ENCODE data around the gene CLCA1.
"Not testable (repeated sequence)": the region's sequence is repeated elsewhere in the genome, so short reads cannot be mapped to it uniquely, and the experiment has no call there.

CLCA1 gene

GRCh38 chr1:86464819-86465218 lies 3.9 kb upstream of the CLCA1 start:
- DNase-seq, result no peak

DNA sequence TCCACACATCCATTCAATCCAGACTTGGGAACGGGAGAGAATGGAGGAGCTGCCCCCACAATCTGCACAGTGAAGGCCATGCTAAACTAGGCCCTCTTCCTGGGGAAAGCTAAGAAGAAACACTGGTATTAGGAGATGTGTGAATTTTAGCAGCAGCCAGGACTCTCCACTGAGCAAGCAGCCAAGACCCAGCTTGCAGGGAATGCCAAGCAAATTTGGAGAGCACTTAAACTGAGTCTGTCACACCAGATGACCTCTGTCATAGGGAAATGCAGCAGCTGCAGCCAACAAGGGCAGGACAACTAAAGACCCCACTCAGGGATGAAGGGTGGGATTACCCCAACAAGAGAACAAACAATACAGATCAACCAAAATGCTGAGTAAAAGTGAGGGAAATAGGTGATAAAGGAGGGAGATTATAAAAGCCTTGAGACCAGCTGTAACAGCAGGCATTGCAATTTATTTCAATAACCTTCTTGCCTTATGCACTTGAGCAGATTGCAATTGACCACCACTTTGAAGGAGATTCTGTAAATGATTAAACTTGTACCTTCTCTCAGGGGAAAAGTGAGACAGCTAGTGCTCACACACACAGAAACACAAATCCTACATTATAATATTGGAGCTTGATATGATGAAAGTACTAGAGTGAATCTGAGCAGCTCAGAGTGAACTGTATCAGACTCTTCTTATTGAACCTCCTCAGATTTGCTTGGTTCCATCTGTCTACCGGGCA lies 2.5 kb upstream of the CLCA1 start:
- DNase-seq, result no peak

DNA sequence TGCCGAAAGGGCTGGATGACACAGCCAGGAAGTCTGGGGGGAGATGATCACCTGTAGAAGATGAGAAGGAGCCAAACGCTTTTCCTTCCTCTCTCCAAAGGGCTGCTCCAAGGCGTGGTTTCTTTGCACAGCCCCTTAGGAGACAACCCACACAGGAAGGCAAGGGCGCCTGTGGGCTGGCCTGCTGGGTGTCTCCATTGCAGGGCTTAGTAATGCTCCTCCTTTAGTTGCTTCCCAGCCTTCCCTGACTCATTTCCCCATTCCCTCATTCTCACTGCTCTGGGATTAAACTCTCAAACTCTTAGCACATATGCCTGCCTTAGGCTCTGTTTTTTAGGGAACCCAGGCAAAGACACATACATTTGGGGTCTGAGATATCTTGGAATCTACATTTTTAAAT lies 1.7 kb upstream of the CLCA1 start:
- DNase-seq, result no peak

- DNase-seq, result no peak
These were observed 2.1 kb downstream of the CLCA1 start for GRCh38 chr1:86470859-86471258.

DNA sequence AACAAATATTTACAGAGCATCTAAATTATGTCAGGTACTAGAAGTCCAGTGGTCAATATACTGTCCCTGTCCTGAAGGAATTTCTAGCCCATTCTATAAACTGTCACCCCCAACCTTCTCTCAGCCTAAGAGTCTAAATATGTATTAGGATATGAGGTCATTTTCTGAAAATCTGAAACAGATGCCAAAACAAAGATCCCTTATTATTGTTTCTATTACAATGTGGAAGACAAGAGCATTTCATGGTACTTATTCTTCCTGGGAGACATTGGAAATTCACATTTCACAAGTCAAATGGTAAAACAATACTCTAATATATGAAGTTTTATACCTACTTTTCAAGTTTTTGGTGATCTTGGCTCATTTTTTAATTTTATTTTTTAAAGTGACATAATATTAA lies 2.6 kb downstream of the CLCA1 start:
- no peak for DNase-seq

GRCh38 chr1:86472152-86472551 lies 3.4 kb downstream of the CLCA1 start:
- no peak for DNase-seq

DNA sequence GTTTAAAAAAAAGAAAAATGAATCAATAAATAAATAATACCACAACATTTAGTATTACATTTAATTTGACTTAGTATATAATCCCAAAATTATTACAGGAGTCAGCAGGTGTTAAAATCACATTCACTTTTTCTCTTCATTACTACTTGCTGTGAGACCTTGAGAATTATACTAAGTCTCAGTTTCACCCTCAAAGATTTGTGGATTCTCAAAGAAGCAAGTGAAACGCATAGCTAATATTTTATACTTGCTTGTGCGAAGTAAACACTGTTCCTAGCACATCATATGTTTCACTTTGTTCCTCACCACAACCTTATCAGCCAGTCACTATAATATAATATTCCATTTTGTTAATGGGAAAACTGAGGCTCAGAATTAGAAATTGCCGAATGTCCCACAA lies 4.0 kb downstream of the CLCA1 start:
- DNase-seq, result no peak

GRCh38 chr1:86477256-86477655 lies 8.5 kb downstream of the CLCA1 start:
- DNase-seq, result no peak

DNA sequence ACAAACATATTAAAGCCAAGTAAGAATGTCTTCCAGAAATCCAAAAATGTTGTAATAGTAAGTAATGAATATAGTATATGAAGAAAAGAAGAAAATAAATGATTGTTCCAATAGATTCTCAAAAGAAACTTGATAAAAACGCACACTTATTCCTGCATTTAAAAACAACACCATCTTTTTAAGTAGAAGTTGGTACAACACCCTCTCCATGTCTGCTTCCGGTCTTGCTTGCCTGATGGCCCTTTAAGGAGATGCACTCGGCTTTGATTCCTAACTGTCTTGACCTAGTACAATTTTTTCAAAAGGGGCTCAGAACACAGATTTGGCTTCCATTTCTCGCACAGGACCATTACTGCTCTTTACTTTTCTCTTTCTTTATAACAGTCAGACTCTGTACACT lies 9.0 kb downstream of the CLCA1 start:
- no peak for DNase-seq

GRCh38 chr1:86478416-86479156 lies 9.9 kb downstream of the CLCA1 start:
- DNase-seq, result no peak

- DNase-seq, result no peak
These were observed 13.2 kb downstream of the CLCA1 start for GRCh38 chr1:86481966-86482365.

DNA sequence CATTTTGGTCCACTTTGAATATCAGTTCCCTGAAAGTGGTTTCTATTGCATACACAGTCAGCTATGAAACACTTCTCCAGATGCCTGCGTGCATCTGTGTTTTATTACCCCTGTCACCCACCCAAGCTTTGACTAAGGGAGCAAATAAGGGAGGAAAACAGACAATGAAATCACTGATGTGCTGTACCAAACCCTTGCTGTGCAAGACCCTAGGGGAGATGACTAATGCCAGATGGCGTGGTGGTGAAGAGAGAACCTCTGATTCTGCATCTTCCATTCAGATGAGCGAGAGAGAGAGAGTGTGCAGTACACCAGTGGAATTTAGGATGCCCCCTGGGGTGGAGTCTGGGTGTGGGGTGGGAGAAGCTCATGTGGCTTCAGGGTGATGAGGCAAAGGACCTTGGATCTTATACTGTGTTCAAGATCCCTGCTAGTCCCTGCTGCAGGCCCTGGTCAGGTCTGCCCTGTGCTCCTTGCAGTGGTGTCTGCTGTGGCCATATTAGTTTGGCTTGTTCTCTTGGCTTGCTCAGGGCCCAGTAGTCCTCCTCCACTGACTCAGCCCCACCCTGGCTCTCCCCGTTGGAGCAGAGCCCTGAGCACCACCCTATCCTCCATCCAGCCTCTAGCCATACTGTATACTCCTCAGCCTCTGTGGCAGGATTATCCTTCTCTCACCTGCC lies 18.5 kb downstream of the CLCA1 start:
- DNase-seq, result peak; percentile 87

DNA sequence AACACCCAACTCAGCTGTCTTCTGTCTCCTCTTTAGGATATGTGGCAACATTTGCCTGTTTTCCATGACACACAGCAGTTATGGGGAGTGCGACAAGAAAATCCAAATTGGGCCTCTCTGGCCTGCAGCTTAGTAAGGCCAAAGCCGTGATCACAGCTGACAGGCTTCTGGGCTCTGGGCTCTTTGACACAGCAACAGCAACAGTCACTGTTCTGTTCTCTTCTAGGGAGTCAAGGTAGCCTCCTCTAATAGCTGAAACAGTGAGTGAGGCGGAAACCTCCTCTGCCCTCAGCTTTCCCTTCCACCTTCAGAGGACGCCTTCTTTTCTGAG lies 19.0 kb downstream of the CLCA1 start:
- no peak for DNase-seq

DNA sequence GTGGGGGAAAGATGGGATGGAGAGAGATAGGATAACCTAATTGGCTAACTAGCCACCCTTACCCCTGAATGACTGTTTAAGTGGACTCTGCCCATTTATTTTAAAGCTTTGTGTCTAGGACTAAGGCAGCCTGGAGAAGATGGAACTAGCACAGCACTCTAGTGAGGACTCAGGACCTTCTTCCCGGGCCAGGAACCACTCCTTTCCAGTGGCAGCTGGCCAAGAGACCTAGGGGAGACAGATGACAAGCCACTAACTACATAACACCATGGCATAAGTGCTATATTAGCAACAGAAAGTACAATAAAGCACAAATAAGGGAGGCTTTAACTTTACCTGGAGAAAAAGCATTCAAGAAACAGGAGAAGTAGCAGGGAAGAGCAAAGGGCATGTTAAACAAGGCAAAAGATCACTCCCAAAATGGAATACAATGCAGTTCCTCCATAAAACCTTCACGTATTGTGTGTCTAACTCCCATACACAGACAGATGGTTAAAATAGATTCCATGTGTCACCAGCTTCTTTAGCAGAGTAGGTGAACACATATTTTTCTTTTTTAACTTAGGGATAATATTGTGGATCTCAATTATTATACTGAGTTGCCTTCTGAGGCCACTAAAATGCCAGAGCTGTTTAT lies 20.6 kb downstream of the CLCA1 start:
- no peak for DNase-seq

DNA sequence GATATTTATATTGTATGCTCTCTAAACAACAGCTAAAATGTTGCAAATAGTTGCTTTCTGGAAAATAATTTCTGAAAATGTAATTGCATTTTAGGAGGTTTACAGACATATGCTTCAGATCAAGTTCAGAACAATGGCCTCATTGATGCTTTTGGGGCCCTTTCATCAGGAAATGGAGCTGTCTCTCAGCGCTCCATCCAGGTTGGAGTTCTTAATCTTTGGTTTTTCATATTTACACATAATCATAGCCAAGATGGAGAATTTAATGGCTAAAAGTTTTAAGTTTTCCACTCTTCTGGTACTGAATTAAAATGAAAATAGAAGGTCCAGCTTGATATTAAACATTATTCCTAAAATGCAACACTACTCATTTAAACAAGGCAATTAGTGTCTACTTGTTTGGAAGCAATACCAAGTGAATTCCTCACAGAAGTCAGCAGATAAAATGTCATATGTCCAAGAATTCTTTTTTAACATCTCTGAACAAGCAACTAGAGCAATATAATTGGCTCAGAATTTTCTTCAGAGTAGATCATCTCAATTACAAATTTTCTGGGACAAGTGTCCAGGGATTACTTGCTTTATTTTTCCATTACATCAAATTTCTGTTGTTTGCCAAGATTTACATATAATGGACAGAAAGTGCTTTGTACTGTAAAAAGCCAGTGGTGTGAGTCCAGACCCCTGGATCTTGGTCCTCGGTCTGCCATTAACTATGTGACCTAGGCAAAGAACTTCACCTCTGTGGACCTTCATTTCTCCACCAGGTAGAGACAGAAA lies 22.6 kb downstream of the CLCA1 start:
- no peak for DNase-seq

DNA sequence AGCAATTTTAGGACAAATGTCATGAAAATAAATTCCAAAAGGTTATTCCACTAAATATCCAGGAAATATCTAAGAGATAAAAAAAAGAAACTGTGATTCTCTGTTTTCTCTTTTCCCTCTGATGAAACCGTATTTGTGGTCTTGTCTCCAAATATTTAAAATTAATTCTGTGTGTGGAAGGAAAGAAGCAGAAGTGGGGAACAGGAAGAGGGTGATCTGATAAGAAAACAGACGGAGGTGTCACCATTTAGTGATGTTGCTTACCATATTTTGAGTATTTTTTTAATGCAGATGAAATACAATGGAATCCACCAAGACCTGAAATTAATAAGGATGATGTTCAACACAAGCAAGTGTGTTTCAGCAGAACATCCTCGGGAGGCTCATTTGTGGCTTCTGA lies 29.6 kb downstream of the CLCA1 start:
- no peak for DNase-seq

DNA sequence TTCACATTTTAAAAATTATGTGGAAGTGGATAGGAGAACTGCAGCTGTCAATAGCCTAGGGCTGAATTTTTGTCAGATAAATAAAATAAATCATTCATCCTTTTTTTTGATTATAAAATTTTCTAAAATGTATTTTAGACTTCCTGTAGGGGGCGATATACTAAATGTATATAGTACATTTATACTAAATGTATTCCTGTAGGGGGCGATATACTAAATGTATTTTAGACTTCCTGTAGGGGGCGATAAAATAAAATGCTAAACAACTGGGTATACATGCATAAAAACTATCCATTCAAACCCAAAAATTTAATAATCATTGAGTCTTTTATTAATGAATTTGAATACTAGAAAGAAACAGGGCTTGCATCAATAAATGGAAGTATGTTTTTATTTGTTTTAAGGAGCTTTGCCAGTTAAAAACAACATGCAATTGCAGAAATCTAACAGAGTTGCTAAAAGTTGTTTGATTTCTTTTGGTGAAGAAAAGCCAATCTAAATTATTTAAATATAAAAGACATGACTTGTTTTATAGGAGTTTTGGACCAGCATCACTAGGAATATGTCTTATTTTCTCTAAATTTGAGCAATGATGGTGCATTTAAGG lies 31.4 kb downstream of the CLCA1 start:
- no peak for DNase-seq

DNA sequence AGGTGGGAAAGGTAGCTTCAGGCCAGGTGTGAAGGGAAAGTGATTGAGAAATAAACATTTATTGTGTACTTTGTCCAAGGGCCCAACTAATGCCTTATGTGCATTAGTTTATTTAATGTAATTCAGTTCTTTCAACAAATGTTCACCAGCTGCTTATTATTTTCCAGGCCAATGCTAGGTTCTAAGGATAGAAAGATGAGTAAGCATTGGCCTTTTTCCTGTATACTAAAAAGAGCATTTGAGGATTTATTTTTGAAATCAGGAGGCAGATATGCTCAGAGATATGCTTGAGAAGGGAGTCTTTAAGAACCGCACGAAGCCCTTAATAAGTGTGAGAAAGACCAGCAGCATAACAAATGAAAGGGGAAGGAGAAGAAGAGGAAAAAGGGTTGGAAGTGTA lies 32.0 kb downstream of the CLCA1 start:
- DNase-seq, result no peak

- not testable (repeated sequence) for DNase-seq
These were observed 33.5 kb downstream of the CLCA1 start for GRCh38 chr1:86502125-86502646.

DNA sequence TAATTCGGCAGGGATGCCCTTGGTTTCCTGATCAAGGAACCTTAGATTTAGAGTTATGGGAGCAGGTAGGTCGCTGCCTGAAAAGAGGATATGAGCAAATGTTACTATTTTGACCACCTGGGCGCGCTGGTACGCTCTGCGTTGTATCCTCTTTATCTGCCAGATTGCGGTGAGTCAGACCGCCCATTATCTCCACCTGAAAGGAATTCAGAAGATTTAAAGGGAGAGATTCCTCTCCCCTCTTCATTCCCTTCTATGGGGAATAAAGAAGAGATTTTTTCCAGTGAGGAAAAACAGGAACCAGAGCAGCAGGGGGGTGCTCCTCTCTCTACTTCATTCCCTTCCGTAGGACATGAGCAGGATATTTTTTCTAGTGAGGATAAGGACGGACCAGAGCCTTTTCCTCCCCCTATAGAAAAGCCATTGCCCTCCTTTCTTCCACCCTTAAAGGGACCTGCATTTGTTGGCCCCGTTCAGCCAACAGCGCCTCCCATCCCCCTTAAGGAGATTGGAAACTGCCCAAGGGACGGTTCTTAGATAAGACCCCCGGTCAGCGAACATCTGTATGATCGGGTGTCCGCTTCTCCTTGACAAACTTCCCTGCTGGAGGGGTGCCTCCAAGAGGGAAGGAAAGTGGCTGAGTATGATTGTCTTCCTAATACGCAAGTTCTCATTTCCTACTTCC lies 34.1 kb downstream of the CLCA1 start:
- DNase-seq, result no peak

GRCh38 chr1:86503406-86504136 lies 34.8 kb downstream of the CLCA1 start:
- no peak for DNase-seq

Measured in T1000 (cell line).